Measurements from ENCODE around the gene NISCH.

Gene NISCH

GRCh38 chr3:52501046-52501445 is 45.6 kb downstream of the NISCH start:
- H3K23ac ChIP-seq (ENCODE audit: low read length in 2 of 2), result no peak overlapping the region
- H2BK120ac ChIP-seq (ENCODE audit: low read depth, low read length), result no peak overlapping the region
- no peaks in the 10 kb centered on the region for H3K36me3 ChIP-seq (ENCODE audit: control insufficient read depth in 1 of 2, insufficient read depth in 2 of 2, low read depth in 1 of 2, low read length in 2 of 2)
- peaks cover 17% of the 10 kb centered on the region for H3K4me1 ChIP-seq (ENCODE audit: control insufficient read depth, insufficient read depth, low read depth, low read length)
- H3K79me1 ChIP-seq (replicated peaks; ENCODE audit: low read length, poor library complexity, severe bottlenecking), result no peaks in the 10 kb centered on the region
- H2BK12ac ChIP-seq (ENCODE audit: low read length in 2 of 2), result no peak overlapping the region
- no peak overlapping the region for H2AFZ ChIP-seq (ENCODE audit: low read depth, low read length)
- no peak overlapping the region for H3K27ac ChIP-seq (ENCODE audit: low read length, poor library complexity, severe bottlenecking)
- H4K91ac ChIP-seq (ENCODE audit: low read length), result no peak overlapping the region
- no peak overlapping the region for H4K8ac ChIP-seq (ENCODE audit: low read length)
- no peak overlapping the region for H2BK15ac ChIP-seq (ENCODE audit: low read depth, poor library complexity, severe bottlenecking)
- 89% methylated on average over 11 of the region's 11 CpGs for WGBS
- peaks cover 0 to 15% of the 10 kb centered on the region in 2 experiments for H3K27me3 ChIP-seq (ENCODE audit: control insufficient read depth in 1 of 2, insufficient read depth in 1 of 2, low read length in 2 of 2)
- H2AK5ac ChIP-seq (ENCODE audit: low read length, severe bottlenecking), result no peak overlapping the region
- no peaks in the 10 kb centered on the region for H3K9me3 ChIP-seq (ENCODE audit: control insufficient read depth, low read length)
- H3K14ac ChIP-seq (ENCODE audit: low read length in 2 of 2), result no peak overlapping the region
- H3K9ac ChIP-seq (ENCODE audit: low read length), result no peak overlapping the region
- H3K18ac ChIP-seq (ENCODE audit: low read depth in 1 of 2, low read length in 2 of 2), result no peak overlapping the region
- H3K4me3 ChIP-seq (ENCODE audit: insufficient read depth in 1 of 2, low read depth in 1 of 2, low read length in 2 of 2), result no peak overlapping the region
- no peak overlapping the region for H3K4me2 ChIP-seq (ENCODE audit: low read length, poor library complexity, severe bottlenecking)
- H3K4ac ChIP-seq (ENCODE audit: low read depth in 1 of 2, low read length in 2 of 2), result no peak overlapping the region
- no peak for DNase-seq
- no peak overlapping the region for H2BK5ac ChIP-seq (ENCODE audit: low read depth, low read length, poor library complexity, severe bottlenecking)

- Histone ChIP-seq H3K79me1 (replicated peaks; ENCODE audit: low read length, poor library complexity, severe bottlenecking) (no peaks in the 10 kb centered on the region), H3K36me3 (ENCODE audit: control insufficient read depth in 1 of 2, insufficient read depth in 2 of 2, low read depth in 1 of 2, low read length in 2 of 2) (no peaks in the 10 kb centered on the region), H2BK15ac (ENCODE audit: low read depth, poor library complexity, severe bottlenecking) (no peak overlapping the region), H2AFZ (ENCODE audit: low read depth, low read length) (no peak overlapping the region), H4K8ac (ENCODE audit: low read length) (no peak overlapping the region), H3K4me2 (ENCODE audit: low read length, poor library complexity, severe bottlenecking) (no peak overlapping the region), H3K4ac (ENCODE audit: low read depth in 1 of 2, low read length in 2 of 2) (no peak overlapping the region), H2BK5ac (ENCODE audit: low read depth, low read length, poor library complexity, severe bottlenecking) (no peak overlapping the region), H3K9me3 (ENCODE audit: control insufficient read depth, low read length) (no peaks in the 10 kb centered on the region), H3K4me1 (ENCODE audit: control insufficient read depth, insufficient read depth, low read depth, low read length) (peaks cover 16% of the 10 kb centered on the region), H3K23ac (ENCODE audit: low read length in 2 of 2) (no peak overlapping the region), H3K18ac (ENCODE audit: low read depth in 1 of 2, low read length in 2 of 2) (no peak overlapping the region), H3K14ac (ENCODE audit: low read length in 2 of 2) (no peak overlapping the region), H4K91ac (ENCODE audit: low read length) (no peak overlapping the region), H3K9ac (ENCODE audit: low read length) (no peak overlapping the region), H2AK5ac (ENCODE audit: low read length, severe bottlenecking) (no peak overlapping the region), H2BK12ac (ENCODE audit: low read length in 2 of 2) (no peak overlapping the region), H3K4me3 (ENCODE audit: insufficient read depth in 1 of 2, low read depth in 1 of 2, low read length in 2 of 2) (no peak overlapping the region), H3K27me3 (ENCODE audit: control insufficient read depth in 1 of 2, insufficient read depth in 1 of 2, low read length in 2 of 2) (peaks cover 0 to 15% of the 10 kb centered on the region in 2 experiments), H3K27ac (ENCODE audit: low read length, poor library complexity, severe bottlenecking) (no peak overlapping the region), H2BK120ac (ENCODE audit: low read depth, low read length) (no peak overlapping the region)
- DNase-seq, result no peak
- WGBS, result 84% methylated on average over 11 of the region's 11 CpGs
These were observed 46.6 kb downstream of the NISCH start for GRCh38 chr3:52502001-52502400.

- Histone ChIP-seq H3K14ac (ENCODE audit: low read length in 2 of 2) (no peak overlapping the region), H2AFZ (ENCODE audit: low read depth, low read length) (no peak overlapping the region), H2BK5ac (ENCODE audit: low read depth, low read length, poor library complexity, severe bottlenecking) (no peak overlapping the region), H3K4ac (ENCODE audit: low read depth in 1 of 2, low read length in 2 of 2) (no peak overlapping the region), H3K27ac (ENCODE audit: low read length, poor library complexity, severe bottlenecking) (no peak overlapping the region), H3K18ac (ENCODE audit: low read depth in 1 of 2, low read length in 2 of 2) (no peak overlapping the region), H3K27me3 (ENCODE audit: control insufficient read depth in 1 of 2, insufficient read depth in 1 of 2, low read length in 2 of 2) (peaks cover 0 to 15% of the 10 kb centered on the region in 2 experiments), H2BK12ac (ENCODE audit: low read length in 2 of 2) (no peak overlapping the region), H2AK5ac (ENCODE audit: low read length, severe bottlenecking) (no peak overlapping the region), H4K91ac (ENCODE audit: low read length) (no peak overlapping the region), H2BK15ac (ENCODE audit: low read depth, poor library complexity, severe bottlenecking) (no peak overlapping the region), H3K4me2 (ENCODE audit: low read length, poor library complexity, severe bottlenecking) (no peak overlapping the region), H3K9ac (ENCODE audit: low read length) (no peak overlapping the region), H4K8ac (ENCODE audit: low read length) (no peak overlapping the region), H2BK120ac (ENCODE audit: low read depth, low read length) (no peak overlapping the region), H3K36me3 (ENCODE audit: control insufficient read depth in 1 of 2, insufficient read depth in 2 of 2, low read depth in 1 of 2, low read length in 2 of 2) (no peaks in the 10 kb centered on the region), H3K4me1 (ENCODE audit: control insufficient read depth, insufficient read depth, low read depth, low read length) (peaks cover 22% of the 10 kb centered on the region), H3K9me3 (ENCODE audit: control insufficient read depth, low read length) (no peaks in the 10 kb centered on the region), H3K79me1 (replicated peaks; ENCODE audit: low read length, poor library complexity, severe bottlenecking) (no peaks in the 10 kb centered on the region), H3K4me3 (ENCODE audit: insufficient read depth in 1 of 2, low read depth in 1 of 2, low read length in 2 of 2) (no peak overlapping the region), H3K23ac (ENCODE audit: low read length in 2 of 2) (no peak overlapping the region)
- 92% methylated on average over 11 of the region's 11 CpGs for WGBS
- DNase-seq, result no peak
These were observed 47.5 kb downstream of the NISCH start for GRCh38 chr3:52502808-52503350.

GRCh38 chr3:52503788-52504424 is 48.5 kb downstream of the NISCH start:
- H3K23ac ChIP-seq (ENCODE audit: low read length in 2 of 2), result no peak overlapping the region
- no peak overlapping the region for H3K18ac ChIP-seq (ENCODE audit: low read depth in 1 of 2, low read length in 2 of 2)
- no peak for DNase-seq
- H2BK15ac ChIP-seq (ENCODE audit: low read depth, poor library complexity, severe bottlenecking), result no peak overlapping the region
- no peak overlapping the region for H3K9ac ChIP-seq (ENCODE audit: low read length)
- peaks cover 14% of the 10 kb centered on the region for H3K4me1 ChIP-seq (ENCODE audit: control insufficient read depth, insufficient read depth, low read depth, low read length)
- H3K27ac ChIP-seq (ENCODE audit: low read length, poor library complexity, severe bottlenecking), result no peak overlapping the region
- H3K9me3 ChIP-seq (ENCODE audit: control insufficient read depth, low read length), result no peaks in the 10 kb centered on the region
- peaks cover 0 to 15% of the 10 kb centered on the region in 2 experiments for H3K27me3 ChIP-seq (ENCODE audit: control insufficient read depth in 1 of 2, insufficient read depth in 1 of 2, low read length in 2 of 2)
- H4K91ac ChIP-seq (ENCODE audit: low read length), result no peak overlapping the region
- H2BK120ac ChIP-seq (ENCODE audit: low read depth, low read length), result no peak overlapping the region
- 73% methylated on average over 17 of the region's 23 CpGs for WGBS
- H2BK5ac ChIP-seq (ENCODE audit: low read depth, low read length, poor library complexity, severe bottlenecking), result no peak overlapping the region
- H3K4ac ChIP-seq (ENCODE audit: low read depth in 1 of 2, low read length in 2 of 2), result no peak overlapping the region
- no peak overlapping the region for H2AFZ ChIP-seq (ENCODE audit: low read depth, low read length)
- no peak overlapping the region for H3K4me2 ChIP-seq (ENCODE audit: low read length, poor library complexity, severe bottlenecking)
- no peak overlapping the region for H2BK12ac ChIP-seq (ENCODE audit: low read length in 2 of 2)
- H4K8ac ChIP-seq (ENCODE audit: low read length), result no peak overlapping the region
- no peak overlapping the region for H2AK5ac ChIP-seq (ENCODE audit: low read length, severe bottlenecking)
- no peaks in the 10 kb centered on the region for H3K36me3 ChIP-seq (ENCODE audit: control insufficient read depth in 1 of 2, insufficient read depth in 2 of 2, low read depth in 1 of 2, low read length in 2 of 2)
- H3K79me1 ChIP-seq (replicated peaks; ENCODE audit: low read length, poor library complexity, severe bottlenecking), result no peaks in the 10 kb centered on the region
- no peak overlapping the region for H3K4me3 ChIP-seq (ENCODE audit: insufficient read depth in 1 of 2, low read depth in 1 of 2, low read length in 2 of 2)
- no peak overlapping the region for H3K14ac ChIP-seq (ENCODE audit: low read length in 2 of 2)

Data from mesenchymal stem cell (in vitro differentiated cells and primary cell).